K562 (cell line): ENCODE results near the gene HVCN1. TPM values are rescaled to one million over a fixed set of nuclear protein-coding genes. Genes with fewer than 3 reads are reported as not detected.

Experiments
- ARID1B ChIP-seq: fragments of 450-650 bp; IDR thresholded peaks from 2 replicates; pipeline ENCODE4 v1.6.1; 2016; ENCODE audit warnings: antibody characterized with exemption, mild to moderate bottlenecking, inconsistent platforms
- BACH1 ChIP-seq: fragments of 200-800 bp; sonication (Bioruptor generic); IDR thresholded peaks from 2 replicates; pipeline ENCODE4 v1.6.1; 2016; ENCODE audit warnings: missing genetic modification characterization, missing compliant biosample characterization
- HDAC3 ChIP-seq: fragments of 450-650 bp; IDR thresholded peaks from 2 replicates; pipeline ENCODE4 v1.6.1; 2018; ENCODE audit warnings: borderline replicate concordance, mild to moderate bottlenecking, moderate library complexity; ENCODE audit not compliant: partially characterized antibody
- IFI16 ChIP-seq: fragments of 250-450 bp; sonication (Bioruptor Pico); IDR thresholded peaks from 2 replicates; pipeline ENCODE4 v2.1.2; 2022; ENCODE audit warnings: mild to moderate bottlenecking, inconsistent platforms
- NCOR1 ChIP-seq: fragments of 450-650 bp; IDR thresholded peaks from 2 replicates; pipeline ENCODE4 v1.6.1; 2016; ENCODE audit warnings: mild to moderate bottlenecking, moderate library complexity
- NFE2L1 ChIP-seq: fragments of 450-650 bp; IDR thresholded peaks from 2 replicates; pipeline ENCODE4 v1.6.1; 2016; ENCODE audit warnings: missing genetic modification characterization, low read depth, mild to moderate bottlenecking, missing compliant biosample characterization, moderate library complexity, borderline replicate concordance
- NR2C2 ChIP-seq, 2 experiments: fragments of 200-800 bp in 1 of 2; sonication (Bioruptor generic) in 1 of 2; sonication (generic) in 1 of 2; formaldehyde crosslinking in 1 of 2; IDR thresholded peaks; 2 replicates each; pipeline versions ENCODE4 v1.6.1 to v1.8.0; 2016 to 2022; ENCODE audit warnings: mild to moderate bottlenecking in 1 of 2, missing compliant biosample characterization in 1 of 2, missing genetic modification characterization in 1 of 2, missing genetic modification reagents in 1 of 2
- TEAD4 ChIP-seq, 2 experiments: sonication (generic) in 1 of 2; formaldehyde crosslinking in 1 of 2; IDR thresholded peaks; 2 replicates each; pipeline versions ENCODE4 v1.6.1 to v1.8.0; 2012 to 2022; ENCODE audit warnings: borderline replicate concordance in 1 of 2, inconsistent platforms in 1 of 2, low read length in 1 of 2, mild to moderate bottlenecking in 1 of 2, missing genetic modification reagents in 1 of 2
- TRIM25 ChIP-seq: fragments of 450-650 bp; IDR thresholded peaks from 2 replicates; pipeline ENCODE4 v1.7.0; 2016; ENCODE audit warnings: borderline replicate concordance
- TSHZ1 ChIP-seq: fragments of 250-450 bp; sonication (Bioruptor Pico); IDR thresholded peaks from 2 replicates; pipeline ENCODE4 v1.4.0; 2020; ENCODE audit warnings: mild to moderate bottlenecking, moderate library complexity
- ZNF134 ChIP-seq: fragments of 250-450 bp; sonication (Bioruptor Pico); conservative IDR thresholded peaks from 2 replicates; pipeline ENCODE4 v1.4.0; 2020
- ZNF316 ChIP-seq: fragments of 450-650 bp; IDR thresholded peaks from 2 replicates; pipeline ENCODE4 v1.6.1; 2016
- ZNF778 ChIP-seq: fragments of 450-650 bp; formaldehyde crosslinking; IDR thresholded peaks from 2 replicates; pipeline ENCODE4 v1.4.0; 2020; ENCODE audit warnings: mild to moderate bottlenecking, moderate library complexity
- polyA plus RNA-seq, 8 experiments: library from polyadenylated mRNA; depleted of rRNA in 4 of 8; stranded (reverse) in 5 of 8; unstranded in 3 of 8; fragments of >200 nt; fragmentation: Nextera tagmentation in 2 of 8; fragmentation: Illumina TruSeq in 1 of 8; extraction: Ambion mirVana in 2 of 8; extraction: Trizol in 1 of 8; gene quantifications; 2 replicates each; pipeline versions ENCODE4 v1.2.1 to v1.2.3, GENCODE V29; 2011 to 2014; ENCODE audit warnings: inconsistent platforms in 1 of 8, missing spikeins in 1 of 8
- total RNA-seq, 7 experiments: library from RNA; depleted of rRNA in 6 of 7; stranded (reverse); fragments of >200 nt in 6 of 7; fragmentation: Illumina TruSeq in 2 of 7; extraction: Trizol in 2 of 7; gene quantifications; 2 replicates each; pipeline versions ENCODE4 v1.2.1 to v1.2.3, GENCODE V29; 2011 to 2021; ENCODE audit warnings: low replicate concordance in 1 of 7
- TF ChIP-seq, protein P1 (sequence below): fragments of 250-450 bp; sonication (Bioruptor Pico); IDR thresholded peaks from 2 replicates; pipeline ENCODE4 v1.4.0; 2020; ENCODE audit warnings: mild to moderate bottlenecking, moderate library complexity
- TF ChIP-seq, protein P2 (sequence below): fragments of 450-650 bp; IDR thresholded peaks from 2 replicates; pipeline ENCODE4 v1.6.1; 2017; ENCODE audit warnings: antibody characterized with exemption, mild to moderate bottlenecking

The HVCN1 gene
- total and polyA plus RNA-seq, 9 of the 15 experiments (the other 6 are each of a cell fraction or from before 2014, with no cell fraction given): 0.21 to 1.4 (median 0.74) TPM

- TF ChIP-seq, protein P1, sequence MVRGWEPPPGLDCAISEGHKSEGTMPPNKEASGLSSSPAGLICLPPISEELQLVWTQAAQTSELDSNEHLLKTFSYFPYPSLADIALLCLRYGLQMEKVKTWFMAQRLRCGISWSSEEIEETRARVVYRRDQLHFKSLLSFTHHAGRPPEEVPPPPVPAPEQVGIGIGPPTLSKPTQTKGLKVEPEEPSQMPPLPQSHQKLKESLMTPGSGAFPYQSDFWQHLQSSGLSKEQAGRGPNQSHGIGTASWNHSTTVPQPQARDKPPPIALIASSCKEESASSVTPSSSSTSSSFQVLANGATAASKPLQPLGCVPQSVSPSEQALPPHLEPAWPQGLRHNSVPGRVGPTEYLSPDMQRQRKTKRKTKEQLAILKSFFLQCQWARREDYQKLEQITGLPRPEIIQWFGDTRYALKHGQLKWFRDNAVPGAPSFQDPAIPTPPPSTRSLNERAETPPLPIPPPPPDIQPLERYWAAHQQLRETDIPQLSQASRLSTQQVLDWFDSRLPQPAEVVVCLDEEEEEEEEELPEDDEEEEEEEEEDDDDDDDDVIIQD (CRISPR knock-in tag): no peak
- peak; percentile 91 for TF ChIP-seq ZNF316
- peak; percentile 94 for TF ChIP-seq ZNF134 (CRISPR knock-in tag)
- no peak for TF ChIP-seq TRIM25
- TF ChIP-seq IFI16 (CRISPR knock-in tag): no peak
- peak; percentile 61 for TF ChIP-seq NCOR1
- peak; percentile 69 for TF ChIP-seq ARID1B
- TF ChIP-seq HDAC3: peak; percentile 40
- TF ChIP-seq ZNF778 (CRISPR knock-in tag): no peak
- no peak for TF ChIP-seq TEAD4 (IDR thresholded peaks at IDR 0.05; ENCODE audit: low read length)
- TF ChIP-seq TEAD4 (CRISPR knock-in tag; IDR thresholded peaks at IDR 0.05; ENCODE audit: borderline replicate concordance): no peak
- TF ChIP-seq TSHZ1 (CRISPR knock-in tag): no peak
- TF ChIP-seq NR2C2 (CRISPR knock-in tag; IDR thresholded peaks at IDR 0.05): no peak
- no peak for TF ChIP-seq NR2C2 (tag; IDR thresholded peaks at IDR 0.05)
- peak; percentile 35; the same call in 1 of the 2 replicates for TF ChIP-seq NFE2L1 (tag)
- TF ChIP-seq, protein P2, sequence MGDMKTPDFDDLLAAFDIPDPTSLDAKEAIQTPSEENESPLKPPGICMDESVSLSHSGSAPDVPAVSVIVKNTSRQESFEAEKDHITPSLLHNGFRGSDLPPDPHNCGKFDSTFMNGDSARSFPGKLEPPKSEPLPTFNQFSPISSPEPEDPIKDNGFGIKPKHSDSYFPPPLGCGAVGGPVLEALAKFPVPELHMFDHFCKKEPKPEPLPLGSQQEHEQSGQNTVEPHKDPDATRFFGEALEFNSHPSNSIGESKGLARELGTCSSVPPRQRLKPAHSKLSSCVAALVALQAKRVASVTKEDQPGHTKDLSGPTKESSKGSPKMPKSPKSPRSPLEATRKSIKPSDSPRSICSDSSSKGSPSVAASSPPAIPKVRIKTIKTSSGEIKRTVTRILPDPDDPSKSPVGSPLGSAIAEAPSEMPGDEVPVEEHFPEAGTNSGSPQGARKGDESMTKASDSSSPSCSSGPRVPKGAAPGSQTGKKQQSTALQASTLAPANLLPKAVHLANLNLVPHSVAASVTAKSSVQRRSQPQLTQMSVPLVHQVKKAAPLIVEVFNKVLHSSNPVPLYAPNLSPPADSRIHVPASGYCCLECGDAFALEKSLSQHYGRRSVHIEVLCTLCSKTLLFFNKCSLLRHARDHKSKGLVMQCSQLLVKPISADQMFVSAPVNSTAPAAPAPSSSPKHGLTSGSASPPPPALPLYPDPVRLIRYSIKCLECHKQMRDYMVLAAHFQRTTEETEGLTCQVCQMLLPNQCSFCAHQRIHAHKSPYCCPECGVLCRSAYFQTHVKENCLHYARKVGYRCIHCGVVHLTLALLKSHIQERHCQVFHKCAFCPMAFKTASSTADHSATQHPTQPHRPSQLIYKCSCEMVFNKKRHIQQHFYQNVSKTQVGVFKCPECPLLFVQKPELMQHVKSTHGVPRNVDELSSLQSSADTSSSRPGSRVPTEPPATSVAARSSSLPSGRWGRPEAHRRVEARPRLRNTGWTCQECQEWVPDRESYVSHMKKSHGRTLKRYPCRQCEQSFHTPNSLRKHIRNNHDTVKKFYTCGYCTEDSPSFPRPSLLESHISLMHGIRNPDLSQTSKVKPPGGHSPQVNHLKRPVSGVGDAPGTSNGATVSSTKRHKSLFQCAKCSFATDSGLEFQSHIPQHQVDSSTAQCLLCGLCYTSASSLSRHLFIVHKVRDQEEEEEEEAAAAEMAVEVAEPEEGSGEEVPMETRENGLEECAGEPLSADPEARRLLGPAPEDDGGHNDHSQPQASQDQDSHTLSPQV: 0 out of 2 replicates have a peak, but pooled peaks have one; percentile 42
- 0 out of 2 replicates have a peak, but pooled peaks have one; percentile 12 for TF ChIP-seq BACH1 (tag)
These were observed 49.4 kb downstream of the HVCN1 start (continued) for GRCh38 chr12:110639336-110640141.
